Endothelial cell of umbilical vein (primary cell): Measurements from ENCODE around the gene ECEL1.

Experiments used
- JUN ChIP-seq: IDR thresholded peaks from 2 replicates; pipeline ENCODE4 v1.6.1; 2011; ENCODE audit warnings: borderline replicate concordance, low read depth; ENCODE audit not compliant: insufficient read length, insufficient read depth
- POLR2A ChIP-seq: IDR thresholded peaks from 2 replicates; pipeline ENCODE4 v1.6.1; 2012; ENCODE audit warnings: low read depth, mild to moderate bottlenecking, control low read depth, low read length
- TF ChIP-seq, protein P1 (sequence below), 2 donors: IDR thresholded peaks; 1 replicate in 1 of 2; 2 replicates in 1 of 2; pipeline ENCODE4 v1.5.1; 2011; ENCODE audit warnings: low read length in 2 of 2, mild to moderate bottlenecking in 2 of 2, moderate library complexity in 2 of 2, control low read depth in 1 of 2, inconsistent platforms in 1 of 2, low read depth in 1 of 2; ENCODE audit not compliant: insufficient read depth in 1 of 2; ENCODE audit errors: extremely low read depth in 1 of 2

DNA sequence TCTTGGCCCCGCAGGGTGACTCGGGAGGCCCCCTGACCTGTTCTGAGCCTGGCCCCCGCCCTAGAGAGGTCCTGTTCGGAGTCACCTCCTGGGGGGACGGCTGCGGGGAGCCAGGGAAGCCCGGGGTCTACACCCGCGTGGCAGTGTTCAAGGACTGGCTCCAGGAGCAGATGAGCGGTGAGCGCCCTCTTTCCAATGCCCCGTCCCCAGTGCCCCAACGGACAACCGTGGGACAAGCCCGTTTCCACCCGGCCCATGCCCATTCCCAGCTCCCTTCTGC lies 35.7 kb upstream of the ECEL1 start:
- TF ChIP-seq, protein P1, sequence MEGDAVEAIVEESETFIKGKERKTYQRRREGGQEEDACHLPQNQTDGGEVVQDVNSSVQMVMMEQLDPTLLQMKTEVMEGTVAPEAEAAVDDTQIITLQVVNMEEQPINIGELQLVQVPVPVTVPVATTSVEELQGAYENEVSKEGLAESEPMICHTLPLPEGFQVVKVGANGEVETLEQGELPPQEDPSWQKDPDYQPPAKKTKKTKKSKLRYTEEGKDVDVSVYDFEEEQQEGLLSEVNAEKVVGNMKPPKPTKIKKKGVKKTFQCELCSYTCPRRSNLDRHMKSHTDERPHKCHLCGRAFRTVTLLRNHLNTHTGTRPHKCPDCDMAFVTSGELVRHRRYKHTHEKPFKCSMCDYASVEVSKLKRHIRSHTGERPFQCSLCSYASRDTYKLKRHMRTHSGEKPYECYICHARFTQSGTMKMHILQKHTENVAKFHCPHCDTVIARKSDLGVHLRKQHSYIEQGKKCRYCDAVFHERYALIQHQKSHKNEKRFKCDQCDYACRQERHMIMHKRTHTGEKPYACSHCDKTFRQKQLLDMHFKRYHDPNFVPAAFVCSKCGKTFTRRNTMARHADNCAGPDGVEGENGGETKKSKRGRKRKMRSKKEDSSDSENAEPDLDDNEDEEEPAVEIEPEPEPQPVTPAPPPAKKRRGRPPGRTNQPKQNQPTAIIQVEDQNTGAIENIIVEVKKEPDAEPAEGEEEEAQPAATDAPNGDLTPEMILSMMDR (IDR thresholded peaks at IDR 0.05; ENCODE audit: extremely low read depth in 1 of 2, insufficient read depth in 1 of 2, low read depth in 1 of 2, low read length in 2 of 2), result no peak
- TF ChIP-seq POLR2A (no peak), JUN (no peak)
